Calu3 (cell line): ENCODE measurements around the gene EVPL. TPM values are rescaled to one million over a fixed set of nuclear protein-coding genes. Genes with fewer than 3 reads are reported as not detected.
"Not testable (repeated sequence)": the region's sequence is repeated elsewhere in the genome, so short reads cannot be mapped to it uniquely, and the experiment has no call there.

Experiments used
- BruUV-seq: library from RNA; stranded (reverse); fragments of 400-500 nt; replicated peaks from 2 replicates; lab custom pipeline; 2021; lab: Mats Ljungman, UMichigan
- CTCF ChIA-PET: fragments of 300-600 bp; sonication (Branson Sonifier 250); formaldehyde crosslinking; loops from one replicate; lab custom pipeline; 2022; ENCODE audit warnings: antibody characterized with exemption; lab: Charles Lee
- DNase-seq: peaks from one replicate; pipeline ENCODE4 v3.0.0; 2022
- H3K27ac Mint-ChIP-seq: one replicate; pipeline ENCODE4 v1.8.0; 2022; ENCODE audit warnings: mixed read lengths; ENCODE audit not compliant: unreplicated experiment
- H3K27me3 Mint-ChIP-seq: one replicate; pipeline ENCODE4 v1.8.0; 2022; ENCODE audit warnings: mixed read lengths; ENCODE audit not compliant: unreplicated experiment
- H3K36me3 Mint-ChIP-seq: one replicate; pipeline ENCODE4 v1.8.0; 2022; ENCODE audit warnings: mild to moderate bottlenecking, moderate library complexity, mixed read lengths; ENCODE audit not compliant: insufficient read depth, unreplicated experiment
- H3K4me1 Mint-ChIP-seq: one replicate; pipeline ENCODE4 v1.8.0; 2022; ENCODE audit warnings: mild to moderate bottlenecking, low read depth, mixed read lengths; ENCODE audit not compliant: unreplicated experiment
- H3K4me3 Mint-ChIP-seq: one replicate; pipeline ENCODE4 v1.8.0; 2022; ENCODE audit warnings: mild to moderate bottlenecking, low read depth, moderate library complexity, mixed read lengths; ENCODE audit not compliant: unreplicated experiment
- H3K9me3 Mint-ChIP-seq: one replicate; pipeline ENCODE4 v1.8.0; 2022; ENCODE audit warnings: low read depth, mixed read lengths; ENCODE audit not compliant: unreplicated experiment
- CTCF ChIP-seq: fragments of 200-600 bp; IDR thresholded peaks from one replicate; pipeline ENCODE4 v1.8.0; 2022; ENCODE audit warnings: antibody characterized with exemption; ENCODE audit not compliant: unreplicated experiment
- intact Hi-C: fragments of 100-400 bp; cut with micrococcal nuclease; formaldehyde crosslinking; loops from one replicate; pipeline ENCODE4 v1.10.0; 2022; ENCODE audit not compliant: unreplicated experiment
- total RNA-seq: library from RNA; stranded (reverse); gene quantifications from 2 replicates; pipeline ENCODE4 v1.2.3, GENCODE V29; 2022

EVPL gene
- total RNA-seq, 1 experiment from 2014 or later = 51.8 TPM

DNA sequence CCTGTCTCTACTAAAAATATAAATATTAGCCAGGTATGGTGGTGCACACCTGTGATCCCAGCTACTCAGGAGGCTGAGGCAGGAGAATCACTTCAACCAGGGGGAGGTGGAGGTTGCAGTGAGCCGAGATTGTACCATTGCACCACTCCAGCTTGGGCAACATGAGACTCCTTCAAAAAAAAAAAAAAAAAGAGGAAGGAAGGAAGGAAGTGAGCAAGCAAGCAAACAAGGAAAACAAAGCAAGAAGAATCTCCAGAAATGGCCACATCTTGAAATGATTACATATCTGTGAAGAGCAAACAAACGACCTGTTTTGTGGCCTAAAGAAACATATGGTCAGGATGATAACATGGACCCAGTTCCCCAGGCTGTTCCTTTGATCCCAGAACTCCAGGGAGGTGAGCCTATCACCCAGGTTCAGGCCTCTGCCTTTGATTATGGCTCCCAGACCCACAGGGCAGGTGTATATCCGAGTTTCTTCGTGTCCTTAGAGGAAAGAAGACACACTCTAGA lies 57.0 kb downstream of the EVPL start:
- no TSS peak for BruUV-seq
- Mint-ChIP-seq H3K4me3 (no peak overlapping the region), H3K27ac (no peak overlapping the region), H3K9me3 (no peaks in the 10 kb centered on the region), H3K4me1 (peaks cover 9% of the 10 kb centered on the region), H3K27me3 (no peaks in the 10 kb centered on the region), H3K36me3 (peaks cover 41% of the 10 kb centered on the region)
- TF ChIP-seq CTCF = no peak
- intact Hi-C loops = no loop called here
- CTCF ChIA-PET = no interaction called here
- DNase-seq = no peak

GRCh38 chr17:75969044-75969443 lies 58.1 kb downstream of the EVPL start:
- intact Hi-C loops, BruUV-seq, H3K9me3 Mint-ChIP-seq, DNase-seq, H3K27ac Mint-ChIP-seq, H3K4me3 Mint-ChIP-seq, H3K27me3 Mint-ChIP-seq, H3K4me1 Mint-ChIP-seq: not testable (repeated sequence)
- H3K36me3 Mint-ChIP-seq = peaks cover 45% of the 10 kb centered on the region
- CTCF ChIA-PET = interaction anchor here (0.6 to 1.1 kb wide), 2 partner anchors 83 to 371 kb away, joined by 3 to 4 read pairs; no protein-coding TSS in a partner anchor

DNA sequence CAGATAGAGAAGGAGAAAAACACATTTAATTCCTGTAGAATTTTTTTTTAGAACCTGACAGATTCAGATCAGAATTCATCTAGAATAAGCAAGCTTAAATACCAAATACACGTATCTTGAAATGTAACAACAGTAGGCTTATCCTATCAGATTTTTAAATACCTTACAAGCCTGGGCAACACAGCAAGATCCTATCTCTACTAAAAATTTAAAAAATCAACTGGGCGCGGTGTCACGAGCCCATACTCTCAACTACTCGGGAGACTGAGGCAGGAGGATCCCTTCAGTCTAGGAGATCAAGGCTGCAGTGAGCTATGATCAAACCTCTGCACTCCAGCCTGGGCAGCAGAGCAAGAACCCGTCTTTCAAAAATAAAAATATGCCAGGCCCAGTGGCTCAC lies 61.6 kb downstream of the EVPL start:
- no peak for DNase-seq
- TF ChIP-seq CTCF = no peak
- CTCF ChIA-PET = interaction anchor here (0.6 to 1.4 kb wide), 3 partner anchors 14 to 110 kb away, joined by 3 to 6 read pairs (median 3); partner anchors contain the start of gene WBP2
- peaks cover 9% of the 10 kb centered on the region for H3K4me1 Mint-ChIP-seq
- intact Hi-C loops = no loop called here
- H3K27me3 Mint-ChIP-seq = no peaks in the 10 kb centered on the region
- no TSS peak for BruUV-seq
- no peak overlapping the region for H3K4me3 Mint-ChIP-seq
- no peak overlapping the region for H3K27ac Mint-ChIP-seq
- peaks cover 18% of the 10 kb centered on the region for H3K36me3 Mint-ChIP-seq
- no peaks in the 10 kb centered on the region for H3K9me3 Mint-ChIP-seq

DNA sequence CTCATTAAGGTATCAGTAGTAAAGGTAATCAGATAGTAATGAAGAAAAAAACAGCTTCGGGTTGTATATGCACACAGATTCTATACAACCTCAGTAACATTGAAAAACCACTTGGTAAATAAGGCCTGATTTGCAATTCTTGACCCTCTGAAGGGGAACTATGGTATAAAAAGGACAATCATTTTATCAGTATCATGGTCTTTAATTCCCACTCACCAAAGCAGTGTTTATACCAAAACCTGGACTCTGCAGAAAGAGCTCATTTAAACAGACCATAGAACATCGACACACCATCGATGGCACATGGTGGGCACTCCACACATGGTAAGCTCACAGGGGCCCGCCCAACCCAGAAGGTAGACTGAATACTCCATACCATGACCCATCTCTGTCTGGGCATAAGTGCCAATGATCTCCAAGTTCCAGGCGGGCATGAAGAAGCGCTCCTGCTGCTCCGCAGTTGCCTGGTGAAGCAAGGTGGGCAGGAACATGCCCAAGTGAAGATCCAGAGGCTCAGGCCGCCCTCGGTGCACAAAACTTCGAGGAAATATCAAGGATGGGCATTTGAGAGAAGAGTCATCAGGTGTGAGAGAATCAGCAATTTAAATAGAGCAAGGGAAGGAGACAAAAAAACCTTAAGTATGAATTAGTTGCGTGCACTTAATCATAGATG lies 67.1 kb downstream of the EVPL start:
- no peak overlapping the region for H3K27ac Mint-ChIP-seq
- intact Hi-C loops = no loop called here
- H3K4me1 Mint-ChIP-seq = peaks cover 7% of the 10 kb centered on the region
- no peaks in the 10 kb centered on the region for H3K27me3 Mint-ChIP-seq
- H3K9me3 Mint-ChIP-seq = no peaks in the 10 kb centered on the region
- no TSS peak for BruUV-seq
- no peak for DNase-seq
- H3K36me3 Mint-ChIP-seq = peaks cover 24% of the 10 kb centered on the region
- CTCF ChIA-PET = interaction anchor here (0.7 kb wide), 1 partner anchor 14 kb away, joined by 3 read pairs; no protein-coding TSS in a partner anchor
- H3K4me3 Mint-ChIP-seq = no peak overlapping the region
- TF ChIP-seq CTCF = no peak
